Renal cortex interstitium (tissue), 11 donors: ENCODE measurements around the gene ARFGAP3. TPM values are rescaled to one million over a fixed set of nuclear protein-coding genes. Genes with fewer than 3 reads are reported as not detected.
"Not testable (repeated sequence)": the region's sequence is repeated elsewhere in the genome, so short reads cannot be mapped to it uniquely, and the experiment has no call there.

Experiments used
- DNase-seq, 11 donors: peaks; one replicate each; pipeline ENCODE4 v3.0.0-alpha.2; 2013; ENCODE audit warnings: low read depth in 9 of 11, low spot score in 4 of 11; ENCODE audit errors: extremely low read depth in 1 of 11
- polyA plus RNA-seq, 3 donors: library from polyadenylated mRNA; unstranded; fragments of 120-200 nt; gene quantifications; one replicate each; pipeline ENCODE4 v1.2.1, GENCODE V29; 2013; ENCODE audit not compliant: insufficient read length in 3 of 3

The ARFGAP3 gene
- polyA plus RNA-seq, 3 donors: 49.1 to 51.9 (median 49.4) TPM

GRCh38 chr22:42788466-42788865 lies 68.6 kb downstream of the ARFGAP3 start:
- no peak for DNase-seq

GRCh38 chr22:42788021-42788420 lies 69.1 kb downstream of the ARFGAP3 start:
- no peak for DNase-seq

- no peak for DNase-seq
These were observed 69.7 kb downstream of the ARFGAP3 start for GRCh38 chr22:42787357-42787736.

GRCh38 chr22:42786606-42787356 lies 70.3 kb downstream of the ARFGAP3 start:
- no peak for DNase-seq

- DNase-seq: no peak
These were observed 71.2 kb downstream of the ARFGAP3 start for GRCh38 chr22:42785706-42786499.

GRCh38 chr22:42782306-42782705 lies 74.8 kb downstream of the ARFGAP3 start:
- not testable (repeated sequence) for DNase-seq

GRCh38 chr22:42780070-42780540 lies 77.0 kb downstream of the ARFGAP3 start:
- peak; percentile 70 to 95 (median 87) for DNase-seq

GRCh38 chr22:42777126-42777525 lies 79.9 kb downstream of the ARFGAP3 start:
- no peak for DNase-seq

GRCh38 chr22:42773167-42773566 lies 83.9 kb downstream of the ARFGAP3 start:
- no peak for DNase-seq

- DNase-seq: no peak
These were observed 84.4 kb downstream of the ARFGAP3 start for GRCh38 chr22:42772647-42773046.

GRCh38 chr22:42770941-42771647 lies 86.0 kb downstream of the ARFGAP3 start:
- no peak for DNase-seq

- no peak for DNase-seq
These were observed 86.7 kb downstream of the ARFGAP3 start for GRCh38 chr22:42770448-42770726.

- DNase-seq: peak in 6 of 11 donors; percentile 19 to 36 (median 27)
These were observed 87.3 kb downstream of the ARFGAP3 start for GRCh38 chr22:42769574-42770447.

- no peak for DNase-seq
These were observed 87.9 kb downstream of the ARFGAP3 start for GRCh38 chr22:42769238-42769573.

- DNase-seq: no peak
These were observed 88.6 kb downstream of the ARFGAP3 start for GRCh38 chr22:42768385-42769035.

GRCh38 chr22:42766860-42767259 lies 90.2 kb downstream of the ARFGAP3 start:
- no peak for DNase-seq

- DNase-seq: no peak
These were observed 92.1 kb downstream of the ARFGAP3 start for GRCh38 chr22:42764895-42765363.

- DNase-seq: no peak
These were observed 93.0 kb downstream of the ARFGAP3 start for GRCh38 chr22:42763965-42764480.
